SKM-1 (cell line): ENCODE results near the gene LPXN.
A peak's percentile ranks its signal among the peaks of the same experiment; 100 is the strongest.

ENCODE experiments used
- DNase-seq: peaks from one replicate; lab custom pipeline; 2025; ENCODE audit not compliant: unreplicated experiment; lab: John Stamatoyannopoulos, UW

Gene LPXN

DNA sequence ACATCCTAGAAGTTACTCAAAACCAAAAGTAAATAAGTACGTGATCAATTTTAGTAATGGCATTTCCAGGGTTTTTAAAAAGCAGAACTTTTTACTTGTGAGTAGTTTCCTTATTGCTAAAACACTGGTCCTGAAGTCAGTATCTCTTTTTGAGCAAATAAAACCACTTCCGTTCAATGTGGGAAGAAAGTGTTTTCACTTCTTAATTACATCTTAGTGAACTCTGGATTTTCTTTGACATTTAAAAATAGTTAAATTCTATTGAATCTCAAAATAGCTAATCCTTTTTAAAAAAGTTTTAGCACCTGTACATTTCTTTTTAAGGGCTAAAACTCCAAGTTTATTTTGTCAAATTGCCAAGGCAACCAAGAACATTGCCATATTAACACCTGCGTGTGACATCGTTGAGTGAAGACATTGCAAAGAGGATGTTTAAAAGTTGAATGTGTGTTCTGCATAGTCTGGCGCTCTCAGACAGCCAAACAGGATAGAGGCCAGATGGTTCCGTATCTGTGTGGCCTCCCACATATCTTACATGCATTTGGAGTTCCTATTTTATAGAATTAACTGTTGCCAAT, 50.5 kb downstream of the LPXN start:
- DNase-seq = peak; percentile 57

DNA sequence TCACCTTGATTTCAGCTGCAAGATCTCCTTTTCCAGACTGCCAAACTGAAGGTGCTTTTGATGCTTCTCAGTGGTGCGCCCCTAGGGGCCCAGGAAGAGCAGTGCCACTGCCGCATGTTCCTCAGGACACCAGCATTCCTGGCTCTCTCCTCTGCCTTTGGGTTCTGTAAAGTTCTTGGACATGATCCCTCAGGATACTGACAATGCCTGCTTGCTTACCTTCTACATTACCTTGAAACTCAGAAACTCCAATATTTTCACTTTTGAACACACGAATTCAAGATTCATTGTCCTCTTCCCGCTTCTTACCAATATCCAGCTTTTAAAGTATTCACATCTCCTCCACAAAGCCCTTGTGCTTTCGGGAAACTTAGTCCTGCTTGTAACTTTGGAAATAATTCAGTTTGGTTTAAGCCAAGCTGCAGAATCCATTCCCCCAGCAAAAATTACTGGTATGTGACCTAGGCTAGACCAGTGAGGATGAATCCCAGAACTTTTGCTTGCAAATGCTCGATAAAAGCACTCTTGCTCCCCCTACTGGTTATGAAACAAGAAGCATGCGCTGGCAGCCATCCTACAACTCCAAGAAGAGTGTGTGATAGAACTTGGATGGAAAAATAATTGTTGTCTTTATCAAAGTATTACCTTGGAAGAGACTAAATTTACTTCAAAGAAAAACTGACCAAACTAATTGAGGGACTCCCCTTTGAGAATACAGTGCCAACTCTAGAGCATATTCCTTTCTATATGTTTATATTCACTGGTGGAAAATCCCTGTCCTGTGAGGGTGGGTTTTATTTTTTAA, 51.2 kb downstream of the LPXN start:
- peak; percentile 58 for DNase-seq

DNA sequence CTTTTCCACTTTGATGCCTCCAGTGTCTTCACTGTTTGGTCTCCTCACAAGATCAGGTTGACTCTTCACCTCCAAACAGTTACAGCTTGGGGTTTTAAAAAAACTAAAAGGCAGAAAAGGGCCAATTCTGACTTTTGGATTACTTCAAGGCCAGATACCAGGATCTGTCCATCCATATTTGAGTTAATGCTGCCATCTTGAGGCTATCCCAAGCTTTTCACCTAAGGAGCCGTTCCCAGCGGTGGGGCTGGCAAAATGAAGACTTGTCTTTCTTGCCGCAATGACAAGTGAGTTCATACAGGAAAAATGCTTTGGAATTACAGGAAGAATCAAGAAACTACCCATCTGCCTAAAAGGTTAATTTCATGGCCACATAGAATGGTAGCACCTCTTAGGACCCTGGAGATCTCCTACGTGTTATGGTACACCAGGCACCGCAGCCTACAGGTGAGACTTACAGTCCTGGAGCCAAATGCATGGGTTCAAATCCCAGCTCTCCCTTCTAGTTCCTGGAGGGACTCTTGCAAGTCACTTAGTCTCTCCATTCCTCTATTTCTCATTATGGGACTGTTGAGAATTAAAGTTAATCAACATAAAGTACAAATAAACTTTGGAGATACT, 61.8 kb downstream of the LPXN start:
- DNase-seq = no peak

DNA sequence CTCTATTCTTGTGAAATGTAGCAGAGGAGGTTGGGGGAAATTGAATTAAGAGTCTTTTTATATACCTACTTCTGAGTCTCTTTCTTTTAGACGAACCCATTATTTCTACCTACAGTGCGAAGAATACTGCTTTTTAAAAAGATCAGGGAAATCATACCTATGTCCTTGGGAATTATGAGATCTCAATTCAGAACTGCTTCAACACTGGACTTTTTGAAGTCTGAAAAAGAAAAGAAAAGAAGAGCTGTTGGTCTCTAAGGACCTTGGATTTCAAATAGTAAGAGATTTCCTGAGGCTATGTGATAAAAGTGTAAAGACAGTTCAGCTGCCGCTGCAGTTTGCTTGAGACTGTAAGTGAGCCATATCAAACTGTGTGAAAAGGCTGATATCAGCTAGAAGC, 64.0 kb downstream of the LPXN start:
- DNase-seq = no peak

DNA sequence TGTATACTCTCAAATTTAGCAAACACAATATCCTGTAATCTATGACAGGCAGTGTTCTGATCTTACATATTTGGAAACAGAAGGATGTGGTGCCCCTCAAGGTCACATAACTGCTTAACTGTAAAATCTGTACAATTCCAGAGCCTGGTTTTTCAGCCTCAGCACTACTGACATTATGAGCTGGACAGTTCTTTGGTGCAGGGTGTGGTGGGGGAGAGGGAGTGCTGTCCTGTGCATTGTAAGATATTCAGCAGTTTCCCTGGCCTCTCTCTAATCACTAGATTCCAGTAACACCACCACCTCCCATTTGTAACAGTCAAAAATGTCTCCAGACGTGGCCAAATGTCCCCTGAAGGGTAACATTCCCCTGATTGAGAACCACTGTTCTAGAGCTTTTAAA, 65.9 kb downstream of the LPXN start:
- DNase-seq = no peak

DNA sequence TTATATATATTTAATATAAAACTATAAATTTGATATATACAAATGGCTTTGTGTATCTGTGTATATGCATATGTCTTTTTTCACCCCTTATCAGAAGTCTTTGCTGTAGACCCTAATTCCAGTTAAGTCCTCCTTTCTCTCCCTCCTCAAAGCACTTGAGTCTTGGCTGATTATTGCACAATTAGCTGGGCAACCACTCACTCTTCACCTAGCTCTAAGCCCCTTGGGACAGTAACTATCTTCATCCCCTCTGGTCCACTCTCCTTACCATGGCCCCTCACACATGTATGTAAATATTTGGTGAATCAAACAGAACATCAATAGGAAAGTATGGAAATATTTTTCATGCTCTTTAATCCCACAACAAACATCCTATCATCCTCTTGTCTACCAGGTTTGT, 66.8 kb downstream of the LPXN start:
- no peak for DNase-seq

DNA sequence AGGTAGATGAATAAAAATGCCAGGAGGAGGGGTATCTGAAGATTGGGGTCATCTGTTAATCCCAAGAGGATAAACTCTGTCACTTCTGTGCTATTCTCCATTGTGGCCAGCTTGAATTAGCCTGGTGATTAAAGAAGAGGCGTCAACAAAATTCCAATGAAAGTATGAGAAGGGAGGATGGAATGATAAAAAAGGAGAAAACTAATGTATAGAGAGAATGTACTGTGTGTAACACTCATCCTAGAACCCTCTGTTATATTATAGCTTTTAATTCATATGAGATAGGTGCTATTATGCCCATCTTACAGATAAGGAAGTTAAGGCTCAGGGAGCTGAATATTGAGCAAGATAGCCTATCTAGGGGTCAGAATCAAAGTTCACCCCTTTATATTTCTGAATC, 67.7 kb downstream of the LPXN start, which contains the start of gene OR5B21:
TSS of gene OR5B21 (minus strand) at position 101 of the 400 bp plus-strand sequence. CDS start at position 101, 0 bp downstream.
- DNase-seq = no peak

DNA sequence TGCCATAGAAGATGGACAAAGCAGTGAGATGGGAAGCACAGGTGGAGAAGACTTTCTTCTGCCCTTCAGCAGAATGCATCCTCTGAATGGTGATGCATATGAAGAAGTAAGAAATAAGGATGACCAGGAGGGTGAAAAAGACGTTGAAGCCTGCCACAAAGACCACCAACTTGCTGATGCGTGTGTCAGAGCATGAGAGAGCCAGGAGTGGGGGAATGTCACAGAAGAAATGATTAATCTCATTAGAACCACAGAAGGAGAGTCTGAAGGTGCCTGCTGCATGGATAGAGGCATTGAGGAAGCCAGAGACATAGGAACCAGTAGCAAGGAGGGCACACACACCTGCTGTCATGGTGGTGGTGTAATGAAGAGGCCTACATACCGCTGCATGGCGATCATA, 68.3 kb downstream of the LPXN start:
- DNase-seq = no peak

DNA sequence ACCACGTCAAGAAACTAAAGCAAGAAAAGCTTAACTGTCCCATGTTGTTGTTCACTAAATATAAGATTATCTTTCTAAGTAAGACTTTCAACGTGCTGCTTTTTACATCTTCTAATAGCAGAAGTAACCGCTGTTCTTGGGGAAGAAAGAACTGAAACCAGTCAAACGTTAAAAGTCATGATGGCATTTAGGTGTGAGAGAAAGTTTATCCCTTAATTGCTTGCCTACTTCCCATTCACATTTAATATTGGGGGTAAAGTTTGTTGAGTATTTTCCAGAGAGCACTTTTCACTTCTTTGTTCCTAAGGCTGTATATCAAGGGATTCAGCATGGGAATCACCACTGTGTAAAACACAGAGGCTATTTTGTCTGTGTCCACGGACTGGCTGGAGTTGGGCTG, 68.7 kb downstream of the LPXN start:
- peak; percentile 18 for DNase-seq

DNA sequence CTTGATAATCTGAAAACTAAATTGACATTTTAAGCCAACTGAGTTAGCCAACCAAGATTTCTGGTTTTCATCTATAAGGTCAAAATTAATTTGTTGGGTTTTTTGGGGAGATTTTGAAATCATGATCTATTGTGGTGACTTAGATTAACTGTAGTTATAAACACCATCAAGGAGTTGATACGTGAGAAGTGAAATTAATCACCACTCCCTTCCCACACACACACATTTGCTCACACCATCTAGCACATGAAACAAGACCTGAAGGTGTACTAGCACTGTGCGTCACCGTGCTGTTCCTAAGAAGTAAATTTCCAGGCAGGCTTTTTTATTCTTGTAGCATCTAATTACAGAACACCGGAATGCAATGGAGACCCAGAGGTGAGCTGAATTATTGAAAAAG, 69.8 kb downstream of the LPXN start:
- DNase-seq = no peak

DNA sequence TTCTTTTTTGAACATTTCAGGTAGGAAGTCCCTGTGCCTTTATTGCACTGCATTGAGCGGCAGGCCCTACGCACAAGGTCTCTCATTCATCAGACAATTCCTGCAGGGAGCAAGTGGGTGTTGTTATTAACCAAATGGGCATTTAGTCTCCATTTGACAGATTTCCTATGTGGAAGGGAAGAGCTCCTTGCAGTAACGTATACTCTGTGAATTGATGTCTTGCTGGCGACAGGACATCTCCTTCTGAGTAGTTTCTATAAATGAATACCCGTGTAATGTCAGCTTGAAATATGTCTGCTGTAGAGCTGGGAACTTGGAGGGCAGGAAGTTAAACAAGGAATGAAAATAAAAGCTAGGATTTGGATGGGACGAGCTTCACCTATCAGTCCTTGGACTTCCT, 71.4 kb downstream of the LPXN start:
- DNase-seq = no peak

DNA sequence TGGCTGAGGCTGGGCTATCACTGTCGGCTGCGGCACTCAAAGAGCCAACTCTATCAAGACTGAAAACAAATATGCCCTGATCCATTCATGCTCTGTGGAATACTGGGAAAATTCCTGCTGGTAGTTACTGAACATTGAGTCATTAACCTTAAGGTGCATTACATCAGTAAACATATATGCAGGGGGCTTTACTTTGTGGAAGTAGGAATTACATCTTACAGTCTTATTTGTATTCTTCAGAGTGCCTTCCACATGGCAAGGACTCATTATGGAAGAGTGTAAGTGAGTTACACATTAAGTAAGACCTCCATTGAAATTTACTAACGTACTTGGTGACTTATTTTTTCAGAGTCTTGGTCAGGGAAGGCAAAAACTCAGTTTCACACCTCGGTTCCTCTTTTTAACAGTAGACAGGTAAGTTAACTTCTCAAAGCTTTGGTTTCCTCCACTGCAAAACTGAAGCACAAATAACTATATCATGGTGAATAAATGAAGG, 72.2 kb downstream of the LPXN start:
- DNase-seq = no peak

DNA sequence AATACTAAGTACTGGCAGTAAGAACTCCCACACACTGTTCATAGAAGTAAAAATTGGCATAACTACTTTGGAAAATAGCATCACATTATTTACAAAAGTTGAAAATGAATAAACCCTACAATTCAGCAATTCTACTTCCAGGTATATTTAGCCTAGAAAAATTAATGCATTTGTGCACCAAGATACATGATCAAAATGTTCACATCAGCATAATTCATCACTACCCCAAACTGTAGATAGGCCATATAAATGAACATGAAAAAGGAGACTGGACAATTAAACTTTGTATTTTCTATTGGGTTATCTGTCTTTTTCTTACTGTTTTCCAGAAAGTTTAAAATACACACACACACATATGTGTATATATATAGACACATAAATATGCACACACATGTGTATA, 73.7 kb downstream of the LPXN start:
- no peak for DNase-seq

DNA sequence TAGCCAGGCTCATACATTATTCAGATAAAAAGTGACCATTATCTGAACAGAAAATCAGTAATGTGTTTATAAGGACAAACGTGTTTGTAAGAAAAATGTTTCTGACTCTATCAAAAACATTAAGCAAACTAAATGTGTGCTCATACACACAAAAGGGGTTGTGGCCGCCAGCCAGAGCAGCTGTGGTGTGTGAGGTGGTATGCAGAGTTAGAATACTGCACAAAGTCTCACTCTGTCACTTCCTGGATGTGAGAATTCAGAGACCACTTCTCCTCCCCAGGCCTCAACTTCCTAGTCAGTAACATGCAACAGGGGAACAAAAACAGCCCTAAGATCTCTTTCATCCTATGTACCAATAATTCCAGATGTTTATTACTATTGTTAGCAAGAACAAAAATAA, 77.2 kb downstream of the LPXN start:
- DNase-seq = peak; percentile 8

DNA sequence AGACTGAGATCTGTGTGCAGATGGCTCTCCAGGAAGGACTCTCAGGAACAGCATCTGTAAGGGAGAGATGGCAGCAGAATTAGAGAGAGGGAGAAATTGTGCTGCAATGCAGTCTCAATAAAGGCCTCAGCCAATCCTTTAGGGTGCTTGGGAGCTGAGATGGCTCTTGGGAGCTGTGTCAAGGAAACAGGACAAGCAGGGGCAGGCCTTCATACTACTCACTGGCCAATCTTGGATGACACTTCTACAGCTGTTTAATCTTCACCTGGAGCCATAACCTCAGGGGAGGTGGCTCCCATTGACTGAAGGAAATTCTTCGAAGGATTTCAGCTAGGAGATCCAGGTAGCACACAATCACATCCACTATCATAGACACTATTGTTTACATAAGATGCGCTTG, 77.7 kb downstream of the LPXN start:
- no peak for DNase-seq

DNA sequence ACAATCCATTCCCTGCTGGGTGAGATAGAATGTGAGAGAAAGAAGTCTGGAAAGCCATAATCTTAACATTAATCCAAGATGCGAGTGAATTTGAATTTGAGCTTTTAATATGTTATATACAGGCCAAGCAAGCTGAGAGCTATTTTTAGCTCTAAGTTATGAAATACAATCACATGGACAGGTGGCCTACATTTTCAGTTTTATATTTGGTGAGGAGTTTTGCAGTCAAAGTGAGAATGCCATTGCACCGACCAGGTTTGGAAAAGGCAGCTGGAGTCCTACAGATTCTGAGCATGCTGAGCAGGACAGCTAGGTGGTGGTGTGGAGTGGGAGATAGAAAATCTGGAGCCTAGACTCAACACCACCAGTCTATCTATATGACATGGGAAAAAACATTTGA, 79.8 kb downstream of the LPXN start:
- no peak for DNase-seq

DNA sequence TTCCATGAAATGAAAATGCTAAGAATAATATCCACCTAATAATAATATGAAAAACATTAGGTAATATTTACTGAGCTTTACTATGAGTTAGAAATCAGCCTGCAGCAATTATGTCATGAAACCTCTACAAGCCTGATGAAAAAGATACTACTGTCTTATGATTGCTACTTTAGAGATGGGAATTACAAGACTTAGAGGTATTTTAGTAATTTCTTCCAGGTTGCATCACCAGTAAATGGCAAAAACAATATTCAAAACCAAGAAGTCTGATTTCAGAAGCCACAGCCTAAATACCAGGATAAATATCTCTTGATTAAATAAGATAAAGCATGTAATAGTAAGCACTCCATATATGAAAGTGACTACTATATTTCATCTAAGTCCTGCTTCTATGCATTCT, 81.6 kb downstream of the LPXN start:
- DNase-seq = no peak

DNA sequence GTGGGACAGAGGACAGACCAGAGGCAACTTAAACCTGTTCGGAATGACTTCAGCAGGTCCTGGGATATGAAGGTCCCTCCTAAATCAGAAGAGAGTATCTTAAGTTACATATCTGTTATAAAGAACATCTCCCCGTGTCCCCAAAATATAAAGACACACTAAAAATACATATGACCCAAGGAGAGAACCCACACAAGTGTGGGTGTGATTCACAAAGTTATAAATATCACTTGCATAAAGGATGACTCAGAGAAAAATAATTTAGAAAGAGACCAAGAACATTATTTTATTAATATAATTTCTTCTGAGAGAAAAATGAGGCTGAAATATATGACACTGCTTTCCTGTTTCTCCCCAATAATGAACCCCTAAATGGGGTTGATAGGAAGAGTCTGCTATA, 82.0 kb downstream of the LPXN start:
- no peak for DNase-seq

DNA sequence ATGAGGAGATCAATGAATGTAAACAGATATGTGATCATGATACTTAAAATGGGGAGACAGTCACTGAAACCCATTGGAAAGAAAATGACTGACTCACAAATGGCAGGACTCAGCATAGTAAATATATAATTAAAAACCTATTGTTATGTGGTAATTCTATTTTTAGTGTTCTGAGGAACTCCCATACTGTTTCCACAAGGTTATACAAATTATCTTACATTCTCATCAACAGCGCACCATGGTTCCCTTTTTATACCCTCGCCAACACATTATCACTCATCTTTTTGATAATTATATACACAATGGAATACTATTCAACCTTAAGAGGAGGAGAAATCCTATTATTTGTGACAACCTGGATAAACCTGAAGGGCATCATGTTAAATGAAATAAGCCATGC, 84.8 kb downstream of the LPXN start:
- DNase-seq = no peak

DNA sequence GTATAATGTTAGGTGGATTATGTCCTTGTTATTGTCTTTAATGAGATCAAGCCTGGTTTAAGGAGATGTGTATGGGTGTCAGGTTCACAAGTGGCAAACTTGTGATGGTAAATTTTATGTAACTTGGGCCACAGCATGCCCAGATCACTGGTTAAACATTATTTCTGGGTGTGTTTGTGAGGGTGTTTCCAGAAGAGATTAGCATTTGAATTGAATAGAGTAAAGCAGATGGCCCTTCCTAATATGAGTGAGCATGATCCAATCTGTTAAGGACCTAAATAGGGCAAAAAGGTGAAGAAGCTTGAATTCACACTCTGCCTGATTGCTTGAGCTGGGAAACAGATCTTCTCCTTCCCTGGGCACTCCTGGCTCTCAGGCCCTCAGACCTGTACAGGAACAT, 88.5 kb downstream of the LPXN start:
- DNase-seq = no peak

DNA sequence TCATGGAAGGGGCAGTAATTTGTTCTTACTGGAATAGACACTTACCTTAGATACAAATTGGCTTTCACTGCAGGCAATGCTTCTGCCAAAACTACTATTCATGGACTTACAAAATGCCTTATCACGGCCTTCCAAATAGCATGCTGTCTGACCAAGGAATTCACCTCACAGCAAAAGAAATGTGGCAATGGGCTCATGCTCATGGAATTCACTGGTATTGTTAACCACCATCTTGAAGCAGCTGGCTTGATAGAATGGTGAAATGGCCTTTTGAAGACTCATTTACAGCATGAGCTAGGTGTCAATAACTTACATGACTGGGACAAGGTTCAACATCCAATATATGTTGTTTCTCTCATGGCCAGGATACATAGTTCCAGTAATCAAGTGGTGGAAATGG, 89.7 kb downstream of the LPXN start:
- DNase-seq = no peak
